Lower leg skin (tissue), 3 donors: Measurements from ENCODE around the gene ITM2C.

ENCODE experiments used
- POLR2A ChIP-seq, 2 donors: fragments of 450-650 bp; IDR thresholded peaks; one replicate each; pipeline ENCODE4 v1.6.1; 2016 to 2017; ENCODE audit warnings: antibody characterized with exemption in 2 of 2, mild to moderate bottlenecking in 1 of 2, moderate library complexity in 1 of 2
- TF ChIP-seq, protein P1 (sequence below), 3 donors: fragments of 450-650 bp; IDR thresholded peaks; one replicate each; pipeline ENCODE4 v1.5.1; 2016; ENCODE audit warnings: antibody characterized with exemption in 3 of 3, mild to moderate bottlenecking in 3 of 3, moderate library complexity in 2 of 3

DNA sequence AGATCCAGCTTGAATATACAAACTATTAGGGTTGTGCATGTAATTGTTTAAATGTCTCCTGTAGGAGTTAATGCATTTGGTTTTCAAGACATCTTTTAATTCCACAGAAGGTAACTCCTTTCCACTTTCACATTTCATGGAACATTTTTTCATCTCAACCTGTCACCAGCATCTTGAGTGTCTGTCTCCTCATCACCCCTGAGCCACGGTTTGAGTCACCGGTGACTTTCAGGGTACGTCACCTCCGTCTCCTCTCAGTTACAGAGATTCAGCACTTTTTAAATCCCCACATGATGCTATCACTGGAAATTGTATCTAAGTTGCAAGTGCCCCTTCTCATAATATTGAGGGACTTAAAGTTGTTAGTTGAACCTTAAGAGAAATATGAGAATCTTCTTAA lies 35.0 kb downstream of the ITM2C start:
- TF ChIP-seq, protein P1, sequence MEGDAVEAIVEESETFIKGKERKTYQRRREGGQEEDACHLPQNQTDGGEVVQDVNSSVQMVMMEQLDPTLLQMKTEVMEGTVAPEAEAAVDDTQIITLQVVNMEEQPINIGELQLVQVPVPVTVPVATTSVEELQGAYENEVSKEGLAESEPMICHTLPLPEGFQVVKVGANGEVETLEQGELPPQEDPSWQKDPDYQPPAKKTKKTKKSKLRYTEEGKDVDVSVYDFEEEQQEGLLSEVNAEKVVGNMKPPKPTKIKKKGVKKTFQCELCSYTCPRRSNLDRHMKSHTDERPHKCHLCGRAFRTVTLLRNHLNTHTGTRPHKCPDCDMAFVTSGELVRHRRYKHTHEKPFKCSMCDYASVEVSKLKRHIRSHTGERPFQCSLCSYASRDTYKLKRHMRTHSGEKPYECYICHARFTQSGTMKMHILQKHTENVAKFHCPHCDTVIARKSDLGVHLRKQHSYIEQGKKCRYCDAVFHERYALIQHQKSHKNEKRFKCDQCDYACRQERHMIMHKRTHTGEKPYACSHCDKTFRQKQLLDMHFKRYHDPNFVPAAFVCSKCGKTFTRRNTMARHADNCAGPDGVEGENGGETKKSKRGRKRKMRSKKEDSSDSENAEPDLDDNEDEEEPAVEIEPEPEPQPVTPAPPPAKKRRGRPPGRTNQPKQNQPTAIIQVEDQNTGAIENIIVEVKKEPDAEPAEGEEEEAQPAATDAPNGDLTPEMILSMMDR (IDR thresholded peaks at IDR 0.05), result no peak
- no peak for TF ChIP-seq POLR2A (IDR thresholded peaks at IDR 0.05)
